ENCODE measurements around the gene ICA1. TPM values are rescaled to one million over a fixed set of nuclear protein-coding genes. Genes with fewer than 3 reads are reported as not detected.

ICA1 gene
- total RNA-seq, 1 donor from 2014 or later, result 21.9 TPM

Other genes starting within 250 kb of the ICA1 start
- not detected for gene NXPH1, start 171.4 kb upstream of the ICA1 start, total RNA-seq

All from mesenteric fat pad (tissue), 1 donor.